Islet of Langerhans (tissue), 1 donor: ENCODE data around the gene BTBD9.

Experiments used
- FAIRE-seq: peaks from one replicate; lab custom pipeline; 2011; peaks lifted over from hg19 to GRCh38; lab: Jason Lieb, UNC

BTBD9 gene

DNA sequence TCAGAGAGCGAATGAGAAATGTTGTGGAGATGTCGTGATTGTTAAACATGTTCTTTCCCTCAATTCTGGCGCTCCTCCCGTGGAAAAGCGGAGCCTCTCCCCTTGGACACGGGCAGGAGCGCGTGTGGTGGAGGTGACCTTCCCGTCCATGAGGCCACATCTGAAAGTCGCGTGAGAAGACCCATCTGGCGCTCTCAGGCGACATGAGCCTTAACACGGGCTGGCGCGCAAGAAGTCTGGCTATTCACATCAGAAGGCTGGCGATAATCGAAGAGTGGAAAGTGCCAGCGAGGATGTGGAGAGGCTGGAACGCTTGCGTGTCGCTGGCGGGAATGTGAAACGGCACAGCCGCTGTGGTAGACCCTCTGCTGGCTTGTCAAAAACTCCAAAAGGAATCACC lies 478.9 kb downstream of the BTBD9 start:
- no peak for FAIRE-seq

DNA sequence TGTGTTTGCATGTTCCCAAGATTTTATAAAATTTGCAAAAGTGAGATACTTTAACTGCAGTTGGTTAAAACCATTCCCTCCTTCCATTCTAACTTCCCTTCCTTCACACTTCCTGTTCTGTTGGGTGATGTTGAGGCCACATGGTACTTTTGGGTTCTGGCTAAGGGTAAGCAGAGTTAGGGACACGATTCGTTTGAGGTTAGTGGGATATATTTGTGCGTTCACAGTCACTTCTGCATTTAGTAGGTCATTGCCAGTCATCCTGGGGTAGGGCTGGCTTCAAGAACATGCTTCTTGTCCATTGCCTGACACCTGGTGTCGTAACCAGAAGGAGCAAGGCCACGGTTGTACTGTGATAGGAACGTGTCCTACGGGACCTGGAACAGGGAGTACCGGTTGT lies 480.1 kb downstream of the BTBD9 start:
- FAIRE-seq: no peak

DNA sequence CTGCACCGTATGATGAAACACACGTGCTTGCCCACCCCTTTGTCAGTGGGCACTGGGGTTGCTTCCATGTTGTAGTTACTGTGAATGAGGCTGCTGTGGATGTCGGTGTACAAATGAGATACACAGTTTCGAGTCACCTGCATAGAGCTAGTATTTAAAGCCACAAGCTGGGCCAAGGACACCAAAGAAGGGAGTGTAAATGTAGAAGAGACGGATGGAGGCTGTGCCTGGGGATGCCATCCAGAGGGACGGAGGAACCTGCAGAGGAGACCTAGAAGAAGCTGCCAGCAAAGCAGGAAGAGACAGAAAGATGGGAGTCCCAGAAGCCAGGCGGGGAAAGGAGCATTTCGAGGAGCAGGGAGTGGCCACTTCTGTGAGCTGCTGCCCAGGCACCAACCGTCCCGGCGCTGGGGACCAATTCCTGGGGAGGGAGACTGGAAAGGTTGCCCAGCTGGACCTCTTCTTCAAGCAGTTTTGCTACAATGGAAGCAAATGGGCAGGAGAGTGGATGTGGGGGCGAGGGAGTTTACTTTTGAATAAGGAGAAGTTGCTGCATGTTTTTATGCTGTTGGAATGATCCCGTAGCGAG lies 480.9 kb downstream of the BTBD9 start:
- no peak for FAIRE-seq

DNA sequence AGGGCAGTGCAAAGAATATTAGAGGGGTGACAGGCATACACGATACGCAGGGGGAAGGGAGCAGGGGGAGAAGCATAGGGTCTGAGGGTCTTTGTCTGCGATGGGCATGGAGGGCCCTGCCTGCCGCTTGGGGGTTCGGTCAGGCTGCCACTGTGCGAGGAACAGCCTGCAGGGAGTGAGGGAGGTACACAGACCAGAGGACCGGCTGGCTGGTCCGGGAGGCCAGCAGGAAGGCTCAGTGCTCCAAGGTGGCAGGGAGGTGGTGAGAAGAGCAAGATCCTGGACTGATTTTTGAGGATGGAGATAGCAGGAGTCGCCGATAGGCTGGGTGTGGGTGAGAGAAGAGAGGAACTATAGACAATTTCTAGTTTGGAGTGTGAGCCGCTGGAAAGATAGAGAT lies 481.8 kb downstream of the BTBD9 start:
- no peak for FAIRE-seq

DNA sequence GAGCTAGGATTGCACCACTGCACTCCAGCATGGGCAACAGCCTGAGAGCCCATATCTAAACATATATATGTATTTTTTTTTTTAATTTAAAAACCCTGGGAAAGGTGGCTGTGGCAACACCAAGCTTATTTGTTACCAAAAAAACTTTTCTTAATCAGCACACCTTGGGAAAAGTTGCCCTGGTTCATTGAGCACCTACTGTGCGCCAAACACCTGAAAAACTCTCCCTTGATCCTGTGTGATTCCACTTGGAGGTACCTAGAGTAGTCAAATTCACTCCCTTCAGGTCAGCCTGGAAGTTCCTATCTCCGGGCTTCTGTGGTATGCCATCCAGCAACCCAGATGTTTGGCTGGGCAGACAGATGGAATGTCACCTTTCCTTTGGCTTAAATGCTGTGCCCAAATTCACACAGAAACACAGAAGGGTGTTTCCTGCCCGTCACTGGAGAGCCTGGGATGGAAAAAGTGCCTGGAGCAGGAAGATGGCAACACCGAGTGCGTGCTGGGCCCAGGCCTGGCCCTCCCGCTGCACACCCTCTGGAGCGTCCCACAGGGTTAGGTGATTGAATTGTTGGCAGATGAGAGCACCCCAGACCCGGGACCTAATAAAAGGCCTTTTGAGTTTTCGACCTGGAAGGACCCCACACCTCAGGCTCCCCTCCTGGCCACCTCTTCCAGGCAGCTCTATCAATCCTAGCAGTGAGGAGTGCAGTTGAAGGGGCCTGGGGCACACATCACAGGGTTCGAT lies 482.7 kb downstream of the BTBD9 start:
- no peak for FAIRE-seq

DNA sequence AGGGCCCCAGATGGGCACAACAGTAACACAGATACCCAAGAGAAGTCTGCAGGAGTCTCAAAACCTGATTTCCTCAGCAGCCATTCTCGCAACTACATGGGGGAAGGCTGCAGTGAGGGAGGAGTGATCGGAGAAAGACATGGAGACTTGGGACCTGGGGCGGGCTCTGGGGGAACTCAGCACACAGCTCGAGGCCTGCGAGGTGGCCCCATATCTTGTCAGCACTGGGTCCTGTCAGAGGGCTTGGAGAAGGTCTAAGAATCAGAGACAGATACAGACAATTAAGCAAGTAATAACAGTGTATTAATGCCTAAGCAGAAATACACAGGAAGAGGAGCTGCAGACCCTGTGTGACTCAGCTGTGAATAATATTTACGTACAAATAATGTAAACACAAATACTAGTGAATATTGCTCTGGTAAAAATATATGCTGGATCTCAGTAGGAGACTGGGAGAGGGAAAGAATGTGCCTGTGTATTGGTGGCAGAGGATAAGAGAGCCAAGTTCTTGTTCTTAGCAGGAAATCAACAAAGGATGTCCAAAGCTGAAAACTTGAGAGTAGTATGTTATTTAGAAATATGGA lies 484.0 kb downstream of the BTBD9 start:
- no peak for FAIRE-seq

DNA sequence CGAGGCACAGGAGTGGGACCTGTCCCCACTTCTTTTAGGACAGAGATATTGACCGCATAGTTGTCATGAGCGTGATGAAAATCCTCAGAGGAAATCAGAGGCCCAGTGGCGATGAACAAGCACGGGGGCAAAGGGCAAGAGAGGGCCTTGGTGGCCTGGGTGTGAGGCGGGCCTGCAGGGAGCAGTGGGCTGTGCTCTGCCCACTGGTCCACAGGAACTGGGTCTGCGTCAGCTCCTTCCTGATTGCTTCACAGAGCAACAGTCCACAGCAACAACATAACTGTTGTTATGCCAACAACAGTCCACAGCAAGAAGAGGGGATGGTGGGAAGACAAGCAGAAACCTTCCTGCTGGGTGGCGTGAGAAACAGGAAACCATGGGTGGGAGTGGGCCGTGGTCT lies 484.6 kb downstream of the BTBD9 start:
- FAIRE-seq: no peak

DNA sequence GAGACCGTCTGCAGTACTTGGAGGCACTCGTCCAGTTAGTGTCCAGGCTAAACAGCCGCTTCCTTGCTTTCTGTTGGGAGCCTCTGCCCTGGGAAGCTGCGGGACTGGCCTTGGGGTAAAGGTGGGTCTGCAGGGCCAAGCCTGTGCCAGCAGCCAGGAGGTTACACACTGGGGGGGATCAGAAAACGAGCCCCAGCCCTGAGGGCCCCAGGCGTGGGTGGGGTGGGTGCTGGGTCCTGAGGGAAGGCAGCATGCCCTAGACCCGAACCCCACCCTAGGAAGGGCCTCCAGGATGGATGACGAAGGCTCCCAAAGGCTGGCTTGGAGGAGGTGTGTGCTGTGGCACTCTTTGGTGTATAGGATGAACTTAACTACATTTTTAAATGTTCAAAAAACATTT lies 485.0 kb downstream of the BTBD9 start:
- no peak for FAIRE-seq

DNA sequence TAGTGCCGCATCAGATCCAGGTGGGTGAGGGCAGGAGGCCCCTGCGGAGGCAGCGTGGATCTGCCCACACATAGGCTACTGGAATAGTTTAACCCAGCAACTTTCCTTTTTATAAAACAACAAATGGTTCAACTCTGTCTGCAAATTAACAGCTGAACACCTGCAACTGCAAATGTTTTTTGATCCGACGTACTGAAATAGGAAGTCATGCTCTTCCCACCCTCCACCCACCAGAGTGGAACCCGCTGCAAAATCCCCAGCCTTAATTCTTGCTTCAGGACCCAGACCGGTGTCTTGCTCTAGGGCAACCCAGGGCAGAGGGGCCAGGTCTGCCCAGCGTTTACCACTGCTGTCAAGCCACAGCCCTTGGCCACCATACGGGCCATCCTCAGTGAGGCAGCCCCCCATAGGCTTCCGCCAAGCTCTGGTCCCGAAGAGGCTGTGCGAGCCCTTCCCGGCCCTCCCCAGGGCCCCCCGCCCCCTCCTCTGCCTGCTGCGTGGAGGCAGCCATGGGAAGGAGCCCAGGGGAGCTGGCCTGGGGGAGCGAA lies 485.9 kb downstream of the BTBD9 start:
- no peak for FAIRE-seq

DNA sequence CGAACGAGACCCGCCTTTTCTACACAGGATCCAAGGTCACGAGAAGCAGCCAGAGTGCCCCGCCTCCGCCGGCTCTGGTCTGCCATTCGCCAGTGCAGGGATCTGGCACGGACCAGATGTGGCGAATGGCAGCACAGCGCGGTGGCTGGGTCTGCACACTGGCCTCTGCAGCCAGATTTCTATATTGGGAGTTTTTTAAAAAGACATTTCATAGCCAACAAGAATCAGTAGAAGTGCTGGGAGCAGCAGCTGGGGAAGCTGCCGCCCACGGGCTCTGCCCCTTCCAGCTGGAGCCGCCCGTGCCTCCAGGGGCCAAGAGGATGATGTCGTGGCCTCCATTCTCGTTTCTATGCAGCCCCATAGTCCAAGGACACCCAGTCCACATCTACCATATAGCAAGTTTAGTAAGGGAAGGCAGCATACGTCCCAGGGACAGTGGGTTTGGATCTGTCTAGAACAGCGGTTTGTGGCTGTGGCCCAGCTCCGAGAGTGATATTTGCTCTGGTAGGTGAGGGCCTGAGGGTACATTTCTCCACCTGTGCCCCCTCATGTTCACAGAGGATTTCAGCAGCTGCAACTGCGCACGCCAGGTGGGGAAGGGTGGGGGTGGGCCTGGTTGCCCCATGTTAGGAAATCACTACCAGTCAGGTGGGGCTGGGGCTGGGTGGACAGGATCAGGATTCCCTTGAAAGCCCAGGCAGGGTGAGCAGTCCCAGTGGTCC lies 486.5 kb downstream of the BTBD9 start:
- FAIRE-seq: no peak

DNA sequence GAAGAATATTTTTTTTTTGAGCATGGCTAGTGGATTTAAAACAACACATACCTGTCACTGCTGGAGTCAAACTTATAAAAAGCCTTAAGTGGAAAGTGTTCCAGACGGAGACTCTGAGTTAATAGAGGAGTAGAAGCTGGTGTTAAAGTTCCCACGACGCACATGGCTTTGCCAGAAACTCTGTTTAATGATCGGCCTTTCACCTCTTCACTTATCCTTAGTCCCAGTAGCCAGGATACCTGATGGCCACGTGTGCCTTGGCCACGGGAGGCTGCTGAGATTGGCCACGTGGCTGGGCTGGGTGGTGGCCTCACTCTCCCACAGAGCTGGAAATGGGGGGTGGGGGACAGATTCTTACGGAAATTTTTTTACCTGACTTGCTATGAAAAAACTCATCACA lies 487.1 kb downstream of the BTBD9 start:
- no peak for FAIRE-seq

DNA sequence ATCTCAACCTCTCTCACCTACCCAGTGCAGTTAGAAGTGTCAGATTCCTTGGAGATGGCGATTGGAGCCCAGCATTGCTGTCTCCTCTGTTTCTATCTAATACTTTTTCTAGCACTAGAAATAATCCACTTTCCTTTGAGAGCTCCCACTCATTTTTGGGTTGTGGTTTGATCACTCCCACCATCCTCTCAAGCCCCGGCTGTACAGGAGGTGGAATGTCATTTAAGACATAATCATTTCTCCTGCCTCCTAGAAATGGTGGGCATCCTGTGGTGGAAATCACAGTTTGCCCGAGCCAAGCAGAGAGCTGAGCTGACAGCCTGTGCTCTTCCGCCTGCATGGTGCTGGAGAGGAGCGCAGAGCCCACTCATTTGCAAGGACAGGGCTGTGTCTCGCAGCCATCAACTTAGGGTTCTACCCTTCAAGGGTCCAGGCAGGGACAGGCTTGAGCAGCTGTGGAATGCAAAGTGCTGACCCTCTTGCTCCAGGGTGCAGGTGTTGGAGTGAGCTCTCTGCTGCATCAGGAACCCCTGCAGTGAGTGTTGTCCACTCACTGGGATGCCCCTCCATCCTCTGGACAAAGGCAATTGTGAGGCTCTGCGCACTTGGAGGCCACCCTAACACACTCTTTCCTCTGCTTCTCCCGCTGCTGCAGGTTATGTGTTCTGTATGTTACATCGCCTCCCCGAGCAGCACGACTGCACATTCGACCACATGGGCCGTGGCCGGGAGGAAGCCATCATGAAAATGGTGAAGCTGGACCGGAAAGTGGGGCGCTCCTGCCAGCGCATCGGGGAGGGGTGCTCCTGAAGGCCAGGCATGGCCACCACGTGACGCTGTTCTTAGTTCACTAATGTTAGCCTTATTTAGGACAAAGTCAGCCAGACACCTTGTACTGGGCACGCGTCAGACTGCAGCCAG lies 487.9 kb downstream of the BTBD9 start:
- no peak for FAIRE-seq

DNA sequence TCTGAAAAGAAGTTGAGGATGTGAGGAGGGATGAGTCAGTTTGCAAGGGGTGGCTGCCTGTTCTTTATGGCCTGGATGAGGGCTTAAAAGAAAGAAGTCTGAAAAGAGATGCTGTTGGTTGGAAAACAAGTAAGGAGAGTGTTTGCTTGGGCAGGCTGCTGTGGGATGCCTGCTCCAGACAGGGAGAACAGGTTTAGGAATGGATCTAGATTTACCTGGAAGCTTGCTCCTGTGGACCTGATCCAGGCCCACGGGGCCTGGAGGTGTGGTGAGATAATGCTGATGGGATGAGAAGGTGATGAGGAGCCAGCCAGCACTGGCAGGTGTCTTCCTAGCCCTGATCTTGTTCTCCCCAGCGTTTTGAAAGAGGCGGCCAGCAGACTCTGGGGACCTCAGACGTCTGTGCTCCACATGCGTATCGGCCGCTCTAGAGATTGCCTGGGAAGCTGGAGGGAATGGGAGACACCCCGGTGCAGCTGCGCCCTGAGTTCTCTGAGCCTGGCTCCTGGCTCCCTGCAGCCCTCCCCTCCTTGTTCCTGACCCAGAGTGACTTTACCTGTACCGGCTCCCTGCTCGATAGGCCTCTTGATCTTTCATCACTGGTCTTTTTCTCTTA lies 488.9 kb downstream of the BTBD9 start:
- no peak for FAIRE-seq

DNA sequence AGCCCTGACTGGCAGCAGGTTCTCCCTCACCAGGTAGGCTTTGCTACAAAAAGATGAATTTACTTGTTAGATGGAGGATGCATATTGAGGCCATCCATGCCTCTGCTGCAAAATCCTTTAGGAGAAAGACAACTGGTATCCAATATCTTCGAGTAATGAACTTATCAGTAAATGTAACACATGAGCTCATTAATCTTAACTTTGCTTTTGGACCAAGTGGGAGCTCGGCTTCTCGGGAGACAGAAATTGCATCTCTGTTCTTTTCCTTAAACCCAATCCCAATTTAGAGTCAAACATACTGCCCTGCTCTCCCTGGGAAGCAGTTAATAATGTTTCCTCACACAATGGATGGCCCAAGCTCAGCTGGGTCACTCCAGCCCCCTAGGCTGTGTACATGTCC lies 489.7 kb downstream of the BTBD9 start:
- no peak for FAIRE-seq

DNA sequence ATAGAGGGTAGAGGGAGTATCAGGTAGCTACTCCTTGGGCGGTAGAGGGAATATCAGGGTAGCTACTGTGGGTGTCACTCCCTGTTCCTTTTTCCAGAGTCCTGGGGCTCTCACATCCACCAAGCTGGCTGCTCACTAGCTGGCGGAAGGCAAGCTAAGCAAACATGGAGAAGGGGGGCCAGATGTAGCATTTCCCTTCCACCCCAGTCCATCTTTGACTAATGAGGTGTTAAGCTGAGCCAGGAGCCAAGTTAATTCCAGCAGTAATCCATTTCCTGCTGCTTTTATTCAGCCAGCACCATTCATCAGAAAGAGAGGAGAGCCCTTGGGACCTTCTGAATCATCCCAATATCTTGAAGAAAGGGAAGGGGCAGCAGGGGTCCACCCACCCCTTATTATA lies 490.2 kb downstream of the BTBD9 start:
- no peak for FAIRE-seq

DNA sequence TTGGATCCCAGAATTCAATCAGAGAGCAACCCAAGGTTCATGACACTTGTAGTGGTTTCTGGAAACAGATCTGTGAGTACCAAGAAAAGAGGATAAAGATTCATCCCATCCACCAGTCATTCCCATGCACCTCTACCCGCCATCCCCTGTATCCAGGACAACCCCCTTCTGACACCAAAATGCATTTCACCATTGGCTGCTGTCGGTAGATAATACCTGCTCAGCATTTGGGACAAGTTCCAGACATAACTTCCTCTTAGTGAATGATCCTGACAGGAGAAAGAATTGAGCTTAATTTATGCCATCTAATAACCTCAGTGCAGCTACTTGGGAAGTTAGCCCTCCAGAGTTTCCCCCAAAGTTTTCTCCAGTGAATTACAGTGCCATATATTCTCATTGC lies 491.1 kb downstream of the BTBD9 start:
- FAIRE-seq: no peak

DNA sequence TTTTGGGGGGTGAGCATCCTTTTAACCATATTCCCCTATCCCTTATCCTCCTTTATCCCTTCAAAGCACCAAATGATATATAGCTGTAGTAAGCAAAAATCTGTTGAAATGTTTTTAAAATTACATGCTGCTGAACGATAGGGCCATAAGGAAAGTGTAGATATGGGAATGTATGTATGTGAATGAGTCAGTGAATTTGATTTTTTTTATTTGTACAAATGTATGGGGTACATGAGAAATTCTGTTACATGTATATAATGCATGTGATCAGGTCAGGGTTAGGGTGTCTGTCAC lies 493.0 kb downstream of the BTBD9 start:
- no peak for FAIRE-seq

DNA sequence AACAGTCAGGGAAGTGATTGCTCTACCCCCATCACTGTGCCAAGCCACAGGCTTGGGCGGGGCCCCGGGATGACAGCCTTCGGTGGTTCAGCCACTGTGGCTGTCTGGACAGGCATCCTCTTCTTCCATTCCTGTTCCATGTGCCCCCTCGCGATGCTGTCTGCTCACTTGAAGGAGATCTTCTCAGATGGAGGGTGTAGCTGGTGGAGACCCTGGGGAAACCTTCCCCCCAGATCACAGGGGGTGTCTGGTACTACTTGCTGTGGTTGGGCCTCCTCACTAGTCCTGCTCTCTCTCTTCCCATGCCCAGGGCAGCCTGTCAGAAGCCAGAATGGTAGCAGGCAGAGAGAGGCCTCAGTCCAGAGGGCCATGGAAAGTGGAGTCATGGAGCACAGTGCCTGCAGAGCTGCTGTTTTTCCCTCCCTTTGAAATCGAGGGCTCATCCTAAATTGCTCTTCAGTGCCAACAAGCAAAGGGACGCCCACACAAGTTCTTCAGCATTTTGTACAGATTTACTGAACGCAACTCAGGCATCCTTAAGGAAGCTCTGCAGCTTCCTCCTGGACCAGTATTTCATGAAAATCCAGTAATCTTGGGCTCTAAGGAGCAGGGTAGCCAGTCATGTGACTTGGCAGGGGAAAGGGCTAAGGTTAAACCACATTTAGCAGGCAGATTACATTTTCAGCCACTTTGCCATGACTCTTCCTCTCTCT lies 493.6 kb downstream of the BTBD9 start:
- FAIRE-seq: no peak

DNA sequence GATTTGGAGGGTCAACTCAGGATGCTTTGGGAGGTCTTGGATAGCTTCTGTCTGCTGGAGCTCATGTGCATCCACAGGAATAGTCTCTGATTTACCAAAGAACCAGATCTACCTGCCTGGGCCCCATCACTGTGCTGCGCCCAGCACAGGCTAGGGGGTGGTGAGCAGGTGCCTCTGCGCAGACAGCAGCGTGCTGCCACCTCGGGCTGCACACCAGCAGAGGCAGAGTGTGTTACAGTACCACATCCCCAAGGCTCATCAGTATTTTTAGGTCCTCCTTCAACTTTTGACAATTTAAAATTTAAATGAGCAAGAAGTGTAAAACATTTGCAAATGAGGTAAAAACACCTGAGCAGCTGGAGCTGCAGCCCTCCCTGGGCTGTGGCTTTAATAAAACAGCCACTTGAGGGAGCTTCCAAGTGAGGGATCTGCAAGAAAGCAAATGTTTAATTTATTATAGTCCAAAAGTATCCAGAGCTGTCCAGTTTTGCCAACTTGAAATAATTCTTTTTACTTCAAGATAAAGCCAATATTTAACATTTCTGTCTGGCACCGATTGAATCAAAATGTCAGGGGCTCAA lies 495.3 kb downstream of the BTBD9 start:
- FAIRE-seq: no peak
